Uterus (tissue), 4 donors: Measurements from ENCODE around the gene MEIS1. TPM values are rescaled to one million over a fixed set of nuclear protein-coding genes. Genes with fewer than 3 reads are reported as not detected.

Source experiments
- DNase-seq, 2 donors: peaks; one replicate each; pipeline ENCODE4 v3.0.0-alpha.2; 2019 to 2020
- H3K27ac ChIP-seq, 2 donors: fragments of 200-600 bp; sonication (generic); 1 replicate in 1 of 2; 2 replicates in 1 of 2; pipeline ENCODE4 v1.5.1; 2016 to 2018
- H3K27me3 ChIP-seq, 2 donors: fragments of 200-600 bp; sonication (generic); one replicate each; pipeline ENCODE4 v1.5.1; 2018 to 2019; ENCODE audit warnings: control low read depth in 1 of 2
- H3K36me3 ChIP-seq, 2 donors: fragments of 200-600 bp; sonication (generic); one replicate each; pipeline ENCODE4 v1.5.1; 2019; ENCODE audit warnings: control low read depth in 1 of 2
- H3K4me1 ChIP-seq, 2 donors: fragments of 200-600 bp; sonication (generic); one replicate each; pipeline ENCODE4 v1.5.1; 2018 to 2019; ENCODE audit warnings: control low read depth in 1 of 2
- H3K4me3 ChIP-seq, 2 donors: fragments of 200-600 bp; sonication (generic); 1 replicate in 1 of 2; 2 replicates in 1 of 2; pipeline ENCODE4 v1.5.1; 2018 to 2019; ENCODE audit warnings: mild to moderate bottlenecking in 1 of 2
- H3K9me3 ChIP-seq, 2 donors: fragments of 200-600 bp; sonication (generic); one replicate each; pipeline ENCODE4 v1.5.1; 2019; ENCODE audit warnings: control low read depth in 1 of 2
- CTCF ChIP-seq, 4 experiments: fragments of 200-600 bp in 2 of 4; fragments of 450-650 bp in 2 of 4; sonication (generic) in 2 of 4; IDR thresholded peaks; one replicate each; pipeline ENCODE4 v1.5.1; 2016 to 2019; ENCODE audit warnings: antibody characterized with exemption in 4 of 4, mild to moderate bottlenecking in 2 of 4, moderate library complexity in 1 of 4
- POLR2A ChIP-seq, 2 donors: fragments of 450-650 bp; IDR thresholded peaks; one replicate each; pipeline ENCODE4 v1.6.1; 2016; ENCODE audit warnings: antibody characterized with exemption in 2 of 2, mild to moderate bottlenecking in 1 of 2, moderate library complexity in 1 of 2
- intact Hi-C: fragments of 100-400 bp; cut with DNase I; formaldehyde crosslinking; loops from one replicate; pipeline ENCODE4 v1.15.1; 2023; ENCODE audit warnings: low total_unique reads
- total RNA-seq, 4 donors: library from RNA; depleted of rRNA in 3 of 4; stranded (reverse); fragments of >200 nt in 3 of 4; gene quantifications; one replicate each; pipeline versions ENCODE4 v1.1.0 to v1.2.4, GENCODE V29; 2014 to 2023
- donor health status: DM: yes; HTN: yes; CAD: no.

MEIS1 gene
- total RNA-seq, 4 donors from 2014 or later: 110 to 418 (median 233) TPM

GRCh38 chr2:66585587-66585986 lies 150.7 kb downstream of the MEIS1 start:
- no peaks in the 10 kb centered on the region for H3K4me1 ChIP-seq
- TF ChIP-seq CTCF (IDR thresholded peaks at IDR 0.05) (no peak), POLR2A (IDR thresholded peaks at IDR 0.05) (no peak)
- intact Hi-C loops: no loop called here
- no peak for DNase-seq
- peak overlapping the region in 1 of 2 donors; percentile 99 for H3K27ac ChIP-seq
- H3K4me3 ChIP-seq: no peak overlapping the region
- no peaks in the 10 kb centered on the region for H3K9me3 ChIP-seq
- no peaks in the 10 kb centered on the region for H3K27me3 ChIP-seq
- no peaks in the 10 kb centered on the region for H3K36me3 ChIP-seq

- TF ChIP-seq POLR2A (IDR thresholded peaks at IDR 0.05): no peak
- TF ChIP-seq CTCF (IDR thresholded peaks at IDR 0.05): no peak
- Histone ChIP-seq H3K4me3 (no peak overlapping the region), H3K27me3 (no peaks in the 10 kb centered on the region), H3K4me1 (no peaks in the 10 kb centered on the region), H3K9me3 (no peaks in the 10 kb centered on the region), H3K27ac (peak overlapping the region in 1 of 2 donors; percentile 2), H3K36me3 (no peaks in the 10 kb centered on the region)
- peak in 1 of 2 donors; percentile 39 for DNase-seq
- intact Hi-C loops: no loop called here
These were observed 152.3 kb downstream of the MEIS1 start for GRCh38 chr2:66587216-66587615.

GRCh38 chr2:66594001-66594400 lies 159.1 kb downstream of the MEIS1 start:
- H3K4me3 ChIP-seq: no peak overlapping the region
- H3K27me3 ChIP-seq: no peaks in the 10 kb centered on the region
- no peaks in the 10 kb centered on the region for H3K4me1 ChIP-seq
- H3K36me3 ChIP-seq: no peaks in the 10 kb centered on the region
- no peak overlapping the region for H3K27ac ChIP-seq
- DNase-seq: no peak
- H3K9me3 ChIP-seq: no peaks in the 10 kb centered on the region
- intact Hi-C loops: no loop called here
- TF ChIP-seq POLR2A (IDR thresholded peaks at IDR 0.05) (no peak), CTCF (IDR thresholded peaks at IDR 0.05) (no peak)

GRCh38 chr2:66595556-66595955 lies 160.6 kb downstream of the MEIS1 start:
- Histone ChIP-seq H3K27me3 (no peaks in the 10 kb centered on the region), H3K4me1 (no peaks in the 10 kb centered on the region), H3K27ac (peak overlapping the region; percentile 54 to 69), H3K9me3 (no peaks in the 10 kb centered on the region), H3K4me3 (no peak overlapping the region), H3K36me3 (no peaks in the 10 kb centered on the region)
- TF ChIP-seq POLR2A (IDR thresholded peaks at IDR 0.05) (no peak), CTCF (IDR thresholded peaks at IDR 0.05) (no peak)
- DNase-seq: no peak
- intact Hi-C loops: no loop called here

GRCh38 chr2:66596256-66596655 lies 161.3 kb downstream of the MEIS1 start:
- TF ChIP-seq CTCF (IDR thresholded peaks at IDR 0.05) (no peak), POLR2A (IDR thresholded peaks at IDR 0.05) (no peak)
- intact Hi-C loops: no loop called here
- DNase-seq: no peak
- H3K36me3 ChIP-seq: no peaks in the 10 kb centered on the region
- H3K27me3 ChIP-seq: no peaks in the 10 kb centered on the region
- no peaks in the 10 kb centered on the region for H3K4me1 ChIP-seq
- H3K9me3 ChIP-seq: no peaks in the 10 kb centered on the region
- no peak overlapping the region for H3K4me3 ChIP-seq
- peak overlapping the region; percentile 54 to 69 for H3K27ac ChIP-seq
